Measurements from ENCODE around the gene NT5C1B.

The NT5C1B gene

DNA sequence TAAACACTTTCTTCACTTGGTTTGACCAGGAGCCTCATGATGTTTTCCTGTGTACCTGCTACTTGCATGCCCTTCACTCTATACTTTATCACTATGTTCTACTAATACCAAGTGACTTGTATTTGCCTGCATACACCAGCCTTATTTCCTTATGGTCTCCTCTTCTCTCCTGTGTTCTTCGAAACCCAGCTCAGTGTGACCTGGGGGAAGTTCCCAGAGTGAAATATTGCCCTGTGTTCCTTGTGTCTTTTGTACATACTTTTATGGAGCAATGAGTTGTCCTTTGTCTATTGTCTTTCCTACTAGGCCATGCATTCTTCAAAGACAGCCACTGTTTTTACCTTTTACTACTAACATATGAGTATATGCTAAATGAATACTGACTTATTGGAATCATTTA, 567 bp downstream of the NT5C1B start:
- DNase-seq (ENCODE audit: insufficient read length, low spot score) = no peak
- no peak for TF ChIP-seq PAX5 (IDR thresholded peaks at IDR 0.05; ENCODE audit: insufficient read depth, low read length, severe bottlenecking)
- no peak for FAIRE-seq

DNA sequence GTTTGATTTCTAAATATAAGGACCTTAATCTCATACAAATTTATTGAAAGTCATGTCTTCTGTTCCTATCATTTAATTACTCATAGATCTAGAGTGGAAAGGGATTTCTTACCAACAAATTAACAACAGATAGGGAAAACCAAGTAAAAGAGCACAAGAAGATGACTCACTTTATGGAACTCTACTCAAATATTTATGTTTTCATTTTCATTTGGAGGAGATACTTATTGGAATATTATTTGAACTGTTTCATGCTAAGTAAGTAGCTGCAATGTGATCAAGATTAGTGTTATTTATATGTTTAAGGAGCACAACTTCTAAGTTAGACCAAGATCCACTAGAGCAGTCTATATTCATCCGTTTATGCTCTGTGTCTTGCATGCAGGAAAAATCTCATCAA, 1.3 kb downstream of the NT5C1B start:
- TF ChIP-seq TAF1 (IDR thresholded peaks at IDR 0.05; ENCODE audit: low read depth, low read length) = no peak
- DNase-seq (ENCODE audit: insufficient read length, low spot score) (no peak), FAIRE-seq (no peak)

DNA sequence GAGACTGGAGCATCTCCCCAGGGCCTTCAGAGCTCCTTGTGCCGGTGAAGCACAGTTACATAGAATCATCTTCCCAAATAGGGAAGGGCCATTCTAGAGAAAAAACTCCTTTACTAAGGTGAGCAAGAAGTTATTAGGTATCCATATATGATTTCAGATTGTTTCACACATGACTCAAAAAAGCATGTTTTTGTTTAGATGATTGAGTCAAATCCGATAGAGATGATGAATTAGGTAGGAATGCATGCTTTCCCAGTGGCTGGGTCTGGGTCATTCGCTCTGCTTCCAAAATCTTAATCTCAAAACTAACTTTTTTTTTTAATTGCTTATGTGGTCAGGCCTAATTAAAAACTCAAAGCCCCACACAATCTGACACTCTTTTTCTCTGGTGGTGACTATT, 3.8 kb downstream of the NT5C1B start:
- no peak for TF ChIP-seq POU2F2 (IDR thresholded peaks at IDR 0.05; ENCODE audit: low read depth, low read length)
- no peak for TF ChIP-seq SPI1 (IDR thresholded peaks at IDR 0.05; ENCODE audit: low read depth, low read length)
- TF ChIP-seq POLR2A (IDR thresholded peaks at IDR 0.05; ENCODE audit: low read depth, low read length) = no peak
- no peak for TF ChIP-seq TAF1 (IDR thresholded peaks at IDR 0.05; ENCODE audit: low read depth, low read length)
- TF ChIP-seq POLR2AphosphoS5 (IDR thresholded peaks at IDR 0.05; ENCODE audit: low read depth, low read length) = no peak
- TF ChIP-seq PAX5 (IDR thresholded peaks at IDR 0.05; ENCODE audit: insufficient read depth, low read length, severe bottlenecking) = no peak
- DNase-seq (ENCODE audit: insufficient read length, low spot score) = no peak
- no peak for FAIRE-seq

DNA sequence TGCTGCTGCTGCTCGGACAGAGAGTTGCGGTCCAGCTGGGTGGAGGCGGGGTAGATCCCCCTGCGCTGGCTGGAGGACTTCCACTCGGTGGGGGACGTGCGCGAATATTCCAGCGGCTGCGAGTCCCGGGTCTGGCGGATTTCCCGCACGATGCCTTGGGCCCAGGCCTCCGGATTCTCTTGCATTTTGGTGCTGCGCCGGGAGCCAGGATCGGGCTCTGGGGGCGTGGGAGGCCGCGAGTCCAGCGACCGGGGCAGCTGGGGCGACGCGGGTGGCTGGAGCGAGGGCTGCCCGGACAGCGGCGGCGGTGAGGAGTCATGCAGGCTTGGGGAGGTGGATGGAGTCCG, 4.8 kb downstream of the NT5C1B start:
- FAIRE-seq (no peak), DNase-seq (ENCODE audit: insufficient read length, low spot score) (no peak)
- no peak for TF ChIP-seq PAX5 (IDR thresholded peaks at IDR 0.05; ENCODE audit: insufficient read depth, low read length, severe bottlenecking)
- TF ChIP-seq POU2F2 (IDR thresholded peaks at IDR 0.05; ENCODE audit: low read depth, low read length) = no peak
- no peak for TF ChIP-seq SPI1 (IDR thresholded peaks at IDR 0.05; ENCODE audit: low read depth, low read length)
- TF ChIP-seq TAF1 (IDR thresholded peaks at IDR 0.05; ENCODE audit: low read depth, low read length) = no peak
- TF ChIP-seq POLR2AphosphoS5 (IDR thresholded peaks at IDR 0.05; ENCODE audit: low read depth, low read length) = no peak
- no peak for TF ChIP-seq POLR2A (IDR thresholded peaks at IDR 0.05; ENCODE audit: low read depth, low read length)

DNA sequence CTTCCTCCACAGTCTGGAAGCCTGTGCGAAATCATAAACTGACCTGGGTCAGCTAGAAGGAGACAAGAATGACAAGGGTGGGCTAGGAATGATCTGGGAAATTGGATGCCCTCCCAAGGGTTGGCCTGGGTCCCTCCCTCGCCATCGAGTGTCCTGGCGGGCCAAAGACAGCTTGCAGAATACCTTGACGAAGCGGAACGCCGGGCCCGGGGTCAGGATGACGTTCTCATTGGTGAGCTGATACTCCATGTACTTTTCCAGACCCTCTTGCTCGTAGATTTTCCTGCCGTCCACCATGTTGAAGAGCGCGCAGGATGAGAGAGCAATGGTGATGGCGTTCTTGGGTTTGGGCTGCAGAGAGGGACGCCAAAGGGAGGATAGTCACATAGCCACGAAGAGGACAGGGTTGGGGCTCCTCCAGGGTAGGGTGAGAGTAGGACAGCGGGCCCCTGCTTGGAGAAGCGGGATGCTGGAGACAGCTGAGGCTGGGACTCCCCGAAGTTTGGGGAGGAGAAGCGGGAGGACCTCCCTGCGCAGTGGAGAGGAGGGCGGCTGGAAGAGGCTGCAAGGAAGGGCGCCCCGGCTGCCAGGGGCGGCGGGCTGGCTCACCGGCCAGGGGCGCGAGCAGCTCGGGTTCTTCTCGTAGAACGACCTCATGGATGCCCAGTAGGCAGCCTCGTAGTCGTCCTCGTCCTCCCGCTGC, 5.3 kb downstream of the NT5C1B start:
- TF ChIP-seq POLR2AphosphoS5 (IDR thresholded peaks at IDR 0.05; ENCODE audit: low read depth, low read length) (no peak), POU2F2 (IDR thresholded peaks at IDR 0.05; ENCODE audit: low read depth, low read length) (no peak), SPI1 (IDR thresholded peaks at IDR 0.05; ENCODE audit: low read depth, low read length) (no peak), POLR2A (IDR thresholded peaks at IDR 0.05; ENCODE audit: low read depth, low read length) (no peak), TAF1 (IDR thresholded peaks at IDR 0.05; ENCODE audit: low read depth, low read length) (no peak)
- DNase-seq (ENCODE audit: insufficient read length, low spot score) (no peak), FAIRE-seq (no peak)

DNA sequence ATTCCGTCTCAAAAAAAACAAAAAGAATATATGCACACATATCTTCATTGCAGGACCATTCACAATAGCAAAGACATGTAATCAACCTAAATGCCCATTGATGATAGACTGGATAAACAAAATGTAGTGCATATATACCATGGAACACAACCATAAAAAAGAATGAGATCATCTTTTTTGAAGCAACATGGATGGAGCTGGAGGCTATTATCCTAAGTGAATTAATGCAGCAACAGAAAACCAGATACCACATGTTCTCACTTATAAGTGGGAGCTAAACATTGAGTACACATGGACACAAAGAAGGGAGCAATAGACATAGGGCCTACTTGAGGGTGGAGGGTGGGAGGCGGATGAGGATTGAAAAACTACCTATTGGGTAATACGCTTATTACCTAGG, 8.8 kb downstream of the NT5C1B start:
- DNase-seq (ENCODE audit: insufficient read length, low spot score) (no peak), FAIRE-seq (no peak)
- TF ChIP-seq POLR2AphosphoS5 (IDR thresholded peaks at IDR 0.05; ENCODE audit: low read depth, low read length) (no peak), SPI1 (IDR thresholded peaks at IDR 0.05; ENCODE audit: low read depth, low read length) (no peak), TAF1 (IDR thresholded peaks at IDR 0.05; ENCODE audit: low read depth, low read length) (no peak), PAX5 (IDR thresholded peaks at IDR 0.05; ENCODE audit: insufficient read depth, low read length, severe bottlenecking) (no peak), POU2F2 (IDR thresholded peaks at IDR 0.05; ENCODE audit: low read depth, low read length) (no peak), POLR2A (IDR thresholded peaks at IDR 0.05; ENCODE audit: low read depth, low read length) (no peak)

- DNase-seq (ENCODE audit: insufficient read length, low spot score) = no peak
- FAIRE-seq = no peak
- TF ChIP-seq POLR2AphosphoS5 (IDR thresholded peaks at IDR 0.05; ENCODE audit: low read depth, low read length) = no peak
- TF ChIP-seq POU2F2 (IDR thresholded peaks at IDR 0.05; ENCODE audit: low read depth, low read length) = no peak
- TF ChIP-seq POLR2A (IDR thresholded peaks at IDR 0.05; ENCODE audit: low read depth, low read length) = no peak
- TF ChIP-seq PAX5 (IDR thresholded peaks at IDR 0.05; ENCODE audit: insufficient read depth, low read length, severe bottlenecking) = no peak
- TF ChIP-seq SPI1 (IDR thresholded peaks at IDR 0.05; ENCODE audit: low read depth, low read length) = no peak
- no peak for TF ChIP-seq TAF1 (IDR thresholded peaks at IDR 0.05; ENCODE audit: low read depth, low read length)
Measured at GRCh38 chr2:18578033-18578432, 11.3 kb downstream of the NT5C1B start.

DNA sequence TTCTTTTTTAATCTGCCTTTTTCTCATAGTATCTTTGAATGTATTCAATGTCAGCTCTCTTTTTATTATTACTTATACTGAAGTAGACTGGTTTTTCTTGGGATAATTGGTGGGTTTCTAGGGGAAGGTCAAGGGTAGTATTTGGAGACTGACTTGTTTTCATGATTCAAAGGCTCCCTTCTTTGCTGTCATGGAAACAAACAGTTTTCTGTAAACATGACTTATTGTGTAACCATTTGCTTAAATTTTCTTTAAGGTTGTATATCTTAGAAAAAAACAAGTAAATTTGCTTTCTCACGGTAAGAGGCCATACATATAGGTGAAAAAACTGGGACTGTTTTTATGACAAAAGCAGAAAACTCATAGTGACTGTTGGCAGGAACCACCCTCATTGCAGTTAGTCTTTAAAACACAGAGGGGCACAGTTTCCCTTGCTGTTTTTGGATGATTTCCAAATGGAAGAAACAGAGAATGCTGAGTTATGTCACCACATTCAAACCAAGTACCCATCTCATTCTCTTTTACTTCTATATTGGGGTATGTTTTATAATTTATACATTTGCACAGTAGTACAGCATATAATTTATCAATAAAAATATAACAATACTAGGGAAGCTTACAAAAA, 23.1 kb downstream of the NT5C1B start:
- DNase-seq (ENCODE audit: insufficient read length, low spot score) (no peak), FAIRE-seq (no peak)
- TF ChIP-seq SPI1 (IDR thresholded peaks at IDR 0.05; ENCODE audit: low read depth, low read length) (no peak), PAX5 (IDR thresholded peaks at IDR 0.05; ENCODE audit: insufficient read depth, low read length, severe bottlenecking) (no peak), POLR2AphosphoS5 (IDR thresholded peaks at IDR 0.05; ENCODE audit: low read depth, low read length) (no peak), POU2F2 (IDR thresholded peaks at IDR 0.05; ENCODE audit: low read depth, low read length) (no peak), POLR2A (IDR thresholded peaks at IDR 0.05; ENCODE audit: low read depth, low read length) (no peak)

DNA sequence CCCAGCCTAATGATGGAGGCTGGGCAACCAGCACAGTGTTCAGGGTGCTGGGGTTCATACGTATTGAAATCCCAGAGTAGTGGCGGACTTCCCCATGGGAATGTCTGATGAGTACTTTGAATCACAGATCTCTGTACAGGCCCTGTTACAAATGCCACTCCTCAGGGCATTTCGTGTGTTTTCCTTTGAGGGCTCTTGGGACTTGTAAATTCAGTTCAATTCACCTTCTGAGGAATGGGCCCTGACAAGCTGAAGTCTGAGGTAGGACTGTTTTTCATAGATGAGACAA, 28.6 kb downstream of the NT5C1B start:
- TF ChIP-seq POLR2AphosphoS5 (IDR thresholded peaks at IDR 0.05; ENCODE audit: low read depth, low read length) (peak; percentile 46; the same call in 1 of the 2 replicates), TAF1 (IDR thresholded peaks at IDR 0.05; ENCODE audit: low read depth, low read length) (peak; percentile 57), SPI1 (IDR thresholded peaks at IDR 0.05; ENCODE audit: low read depth, low read length) (no peak), POU2F2 (IDR thresholded peaks at IDR 0.05; ENCODE audit: low read depth, low read length) (no peak), POLR2A (IDR thresholded peaks at IDR 0.05; ENCODE audit: low read depth, low read length) (peak; percentile 66; the same call in 1 of the 2 replicates), PAX5 (IDR thresholded peaks at IDR 0.05; ENCODE audit: insufficient read depth, low read length, severe bottlenecking) (no peak)
- no peak for DNase-seq (ENCODE audit: insufficient read length, low spot score)
- FAIRE-seq = no peak

DNA sequence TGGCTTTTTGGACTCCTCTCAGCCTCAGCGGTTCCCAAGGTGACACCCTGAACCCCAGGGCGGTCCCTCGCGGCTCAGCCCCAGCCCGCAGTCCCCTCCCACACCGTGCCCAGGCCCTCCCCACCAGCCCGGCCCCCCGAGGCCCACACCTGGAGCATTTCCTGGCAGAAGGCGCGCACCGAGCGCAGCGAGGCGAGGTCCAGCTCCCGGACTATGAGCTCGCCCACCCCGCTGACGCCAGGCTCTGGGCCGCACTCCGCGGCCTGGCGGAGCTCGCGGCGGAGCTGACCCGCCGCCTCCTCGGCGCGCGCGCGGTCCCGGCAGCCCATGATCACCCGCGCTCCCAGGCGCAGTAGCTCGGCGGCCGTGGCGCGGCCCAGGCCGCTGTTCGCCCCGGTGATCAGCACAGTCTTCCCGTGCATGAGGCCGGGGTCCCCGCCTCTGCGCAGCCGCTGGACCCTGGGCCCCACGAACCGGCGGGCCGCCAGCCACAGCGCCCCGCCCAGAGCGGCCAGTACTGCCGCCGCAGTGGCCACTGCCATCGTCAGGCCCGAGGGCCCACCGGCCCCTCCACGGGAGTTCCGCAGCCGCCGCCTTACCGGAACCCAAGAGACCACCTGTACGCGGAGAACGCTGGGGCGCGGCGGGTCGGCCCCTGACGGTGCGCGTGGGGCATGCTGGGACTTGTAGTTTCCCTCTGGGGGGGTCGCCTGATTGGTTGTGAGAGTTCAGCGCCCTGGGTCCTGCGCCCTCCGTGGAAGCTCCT, 29.2 kb downstream of the NT5C1B start, which contains the start of gene RDH14:
Gene RDH14 (minus strand): TSS at position 623 of the 766 bp plus-strand sequence. CDS start 81 bp downstream, at position 542.
- DNase-seq (ENCODE audit: insufficient read length, low spot score) = peak; percentile 63
- FAIRE-seq = peak; percentile 95
- TF ChIP-seq TAF1 (IDR thresholded peaks at IDR 0.05; ENCODE audit: low read depth, low read length) = peak; percentile 11; the same call in 1 of the 2 replicates
- 0 out of 2 replicates have a peak, but pooled peaks have one; percentile 20 for TF ChIP-seq SPI1 (IDR thresholded peaks at IDR 0.05; ENCODE audit: low read depth, low read length)
- TF ChIP-seq POLR2A (IDR thresholded peaks at IDR 0.05; ENCODE audit: low read depth, low read length) = peak; percentile 37; the same call in 1 of the 2 replicates
- TF ChIP-seq POLR2AphosphoS5 (IDR thresholded peaks at IDR 0.05; ENCODE audit: low read depth, low read length) = peak; percentile 49; the same call in 1 of the 2 replicates
- 0 out of 2 replicates have a peak, but pooled peaks have one; percentile 9 for TF ChIP-seq POU2F2 (IDR thresholded peaks at IDR 0.05; ENCODE audit: low read depth, low read length)
- peak; percentile 4 for TF ChIP-seq PAX5 (IDR thresholded peaks at IDR 0.05; ENCODE audit: insufficient read depth, low read length, severe bottlenecking)
